ENCODE measurements around the gene CLDN8.

GRCh38 chr21:30200000-30200399 is 15.9 kb downstream of the CLDN8 start:
- TF ChIP-seq YY1 (IDR thresholded peaks at IDR 0.05; ENCODE audit: extremely low read depth, insufficient replicate concordance, low read depth, low read length): no peak
- no peak for TF ChIP-seq CTCF (IDR thresholded peaks at IDR 0.05 in 2 of 3, conservative IDR thresholded peaks at IDR 0.05 in 1 of 3; ENCODE audit: borderline replicate concordance in 1 of 3, insufficient read depth in 1 of 3, low read depth in 2 of 3, low read length in 2 of 3)
- TF ChIP-seq, protein P1, sequence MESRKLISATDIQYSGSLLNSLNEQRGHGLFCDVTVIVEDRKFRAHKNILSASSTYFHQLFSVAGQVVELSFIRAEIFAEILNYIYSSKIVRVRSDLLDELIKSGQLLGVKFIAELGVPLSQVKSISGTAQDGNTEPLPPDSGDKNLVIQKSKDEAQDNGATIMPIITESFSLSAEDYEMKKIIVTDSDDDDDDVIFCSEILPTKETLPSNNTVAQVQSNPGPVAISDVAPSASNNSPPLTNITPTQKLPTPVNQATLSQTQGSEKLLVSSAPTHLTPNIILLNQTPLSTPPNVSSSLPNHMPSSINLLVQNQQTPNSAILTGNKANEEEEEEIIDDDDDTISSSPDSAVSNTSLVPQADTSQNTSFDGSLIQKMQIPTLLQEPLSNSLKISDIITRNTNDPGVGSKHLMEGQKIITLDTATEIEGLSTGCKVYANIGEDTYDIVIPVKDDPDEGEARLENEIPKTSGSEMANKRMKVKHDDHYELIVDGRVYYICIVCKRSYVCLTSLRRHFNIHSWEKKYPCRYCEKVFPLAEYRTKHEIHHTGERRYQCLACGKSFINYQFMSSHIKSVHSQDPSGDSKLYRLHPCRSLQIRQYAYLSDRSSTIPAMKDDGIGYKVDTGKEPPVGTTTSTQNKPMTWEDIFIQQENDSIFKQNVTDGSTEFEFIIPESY (IDR thresholded peaks at IDR 0.05; ENCODE audit: extremely low read depth, insufficient replicate concordance, low read length): no peak
- TF ChIP-seq TCF7L2 (IDR thresholded peaks at IDR 0.05; ENCODE audit: borderline replicate concordance, extremely low read depth, insufficient read depth, insufficient read length): no peak
- no peak for TF ChIP-seq EZH2phosphoT487 (IDR thresholded peaks at IDR 0.05; ENCODE audit: borderline replicate concordance)
